Mesodermal cell (in vitro differentiated cells): ENCODE measurements around the gene TMED9.

Experiments used
- H3K27ac ChIP-seq: 2 replicates; pipeline ENCODE4 v1.7.0; 2013; ENCODE audit warnings: mild to moderate bottlenecking, low read depth, low read length, moderate library complexity; ENCODE audit not compliant: severe bottlenecking
- H3K36me3 ChIP-seq: 2 replicates; pipeline ENCODE4 v1.7.1; 2013; ENCODE audit warnings: mild to moderate bottlenecking, low read length, moderate library complexity; ENCODE audit not compliant: control insufficient read depth, insufficient read depth
- H3K4me1 ChIP-seq: one replicate; pipeline ENCODE4 v1.7.1; 2013; ENCODE audit warnings: mild to moderate bottlenecking, low read length; ENCODE audit not compliant: insufficient read depth, control insufficient read depth, poor library complexity, severe bottlenecking
- H3K4me3 ChIP-seq: 2 replicates; pipeline ENCODE4 v1.7.0; 2013; ENCODE audit warnings: low read length, control low read depth, mild to moderate bottlenecking; ENCODE audit not compliant: insufficient read depth, poor library complexity, severe bottlenecking; ENCODE audit errors: extremely low read depth
- H3K9me3 ChIP-seq: 2 replicates; pipeline ENCODE4 v1.7.1; 2013; ENCODE audit warnings: mild to moderate bottlenecking, low read length, moderate library complexity; ENCODE audit not compliant: control insufficient read depth
- WGBS, 2 experiments: methylation state at CpG; one replicate each; pipeline ENCODE4 v1.1.5; 2013; ENCODE audit warnings: missing lambda C conversion rate in 2 of 2; ENCODE audit not compliant: insufficient coverage in 2 of 2; 5-methylcytosine and 5-hydroxymethylcytosine counted together

Gene TMED9

GRCh38 chr5:177599731-177600507 is 7.9 kb downstream of the TMED9 start, which contains the start of gene B4GALT7:
Gene B4GALT7, plus strand, starts transcription at chr5:177600132. Its CDS starts 79 bp downstream, at chr5:177600211.
- Histone ChIP-seq H3K4me3 (peak within 1 kb of the TSS; percentile 83), H3K9me3 (no peaks in the 10 kb centered on the region), H3K36me3 (peaks cover 26% of the 10 kb centered on the region), H3K27ac (peak within 1 kb of the TSS; percentile 73), H3K4me1 (peaks cover 8% of the 10 kb centered on the region)
- WGBS, 2 experiments = 0 to 1% methylated on average over 69 to 80 of the region's 86 CpGs

DNA sequence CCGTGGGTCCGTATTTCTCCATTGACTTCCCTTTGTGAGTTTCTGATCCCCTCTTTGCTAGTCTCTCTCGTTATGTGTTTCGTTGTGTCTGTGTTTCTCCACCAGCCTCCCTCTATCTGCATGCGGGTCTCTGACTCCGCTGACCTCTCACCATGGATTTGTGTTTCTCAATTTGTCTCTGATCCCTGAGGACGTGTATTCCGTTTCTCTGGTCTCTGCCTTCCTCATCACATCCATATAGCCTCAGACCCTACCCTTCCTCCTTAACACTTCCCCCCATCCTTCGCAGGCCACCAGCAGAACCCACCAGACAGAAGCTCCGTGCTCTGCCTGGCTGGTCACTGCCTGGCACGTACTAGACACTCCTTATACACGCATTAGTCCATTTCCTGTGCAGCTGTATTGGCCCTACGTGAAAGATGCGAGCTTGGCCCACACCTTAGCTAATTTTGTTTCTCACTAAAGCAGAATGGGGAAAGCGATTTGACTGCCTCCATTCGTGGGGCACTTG is 8.6 kb downstream of the TMED9 start:
- peak overlapping the region; percentile 73 for H3K27ac ChIP-seq

DNA sequence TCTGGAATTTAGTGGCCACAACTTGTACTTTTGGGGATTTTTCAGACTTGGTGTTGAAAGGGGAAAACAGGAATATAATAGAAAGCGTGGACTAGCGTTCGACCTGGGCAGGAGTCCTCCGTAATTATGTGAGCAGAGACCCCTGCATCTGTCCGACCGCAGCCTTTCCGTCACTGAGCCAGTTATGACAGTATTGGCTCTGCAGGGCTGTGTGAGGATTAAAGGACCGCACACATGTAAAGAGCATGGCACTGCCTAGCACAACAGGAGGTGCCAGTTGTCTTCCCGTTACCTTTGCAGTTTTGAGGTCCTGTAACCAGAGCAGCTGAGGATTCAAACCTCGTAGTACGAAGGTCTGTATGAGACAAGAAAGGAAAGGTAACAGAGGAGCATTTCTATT is 9.1 kb downstream of the TMED9 start:
- peak overlapping the region; percentile 83 for H3K4me3 ChIP-seq
- peaks cover 8% of the 10 kb centered on the region for H3K4me1 ChIP-seq
- WGBS, 2 experiments = 94 to 98% methylated on average over 11 of the region's 11 CpGs
- H3K27ac ChIP-seq = no peak overlapping the region
- peaks cover 24% of the 10 kb centered on the region for H3K36me3 ChIP-seq
- H3K9me3 ChIP-seq = no peaks in the 10 kb centered on the region

More for the DNA sequence above, 8.6 kb downstream of the TMED9 start:
- WGBS, 2 experiments = 19 to 21% methylated on average over 14 to 15 of the region's 16 CpGs
- peaks cover 8% of the 10 kb centered on the region for H3K4me1 ChIP-seq
- peak overlapping the region; percentile 83 for H3K4me3 ChIP-seq
- no peaks in the 10 kb centered on the region for H3K9me3 ChIP-seq
- H3K36me3 ChIP-seq = peaks cover 24% of the 10 kb centered on the region

GRCh38 chr5:177601577-177602457 is 9.8 kb downstream of the TMED9 start:
- peaks cover 8% of the 10 kb centered on the region for H3K4me1 ChIP-seq
- no peaks in the 10 kb centered on the region for H3K9me3 ChIP-seq
- no peak overlapping the region for H3K4me3 ChIP-seq
- no peak overlapping the region for H3K27ac ChIP-seq
- 91 to 96% methylated on average over 6 to 11 of the region's 13 CpGs for WGBS, 2 experiments
- peaks cover 24% of the 10 kb centered on the region for H3K36me3 ChIP-seq

- no peaks in the 10 kb centered on the region for H3K9me3 ChIP-seq
- peaks cover 21% of the 10 kb centered on the region for H3K36me3 ChIP-seq
- no peak overlapping the region for H3K4me3 ChIP-seq
- 94 to 100% methylated on average over 4 of the region's 4 CpGs for WGBS, 2 experiments
- H3K4me1 ChIP-seq = peaks cover 8% of the 10 kb centered on the region
- no peak overlapping the region for H3K27ac ChIP-seq
Observed at GRCh38 chr5:177602458-177602830, 10.4 kb downstream of the TMED9 start.

DNA sequence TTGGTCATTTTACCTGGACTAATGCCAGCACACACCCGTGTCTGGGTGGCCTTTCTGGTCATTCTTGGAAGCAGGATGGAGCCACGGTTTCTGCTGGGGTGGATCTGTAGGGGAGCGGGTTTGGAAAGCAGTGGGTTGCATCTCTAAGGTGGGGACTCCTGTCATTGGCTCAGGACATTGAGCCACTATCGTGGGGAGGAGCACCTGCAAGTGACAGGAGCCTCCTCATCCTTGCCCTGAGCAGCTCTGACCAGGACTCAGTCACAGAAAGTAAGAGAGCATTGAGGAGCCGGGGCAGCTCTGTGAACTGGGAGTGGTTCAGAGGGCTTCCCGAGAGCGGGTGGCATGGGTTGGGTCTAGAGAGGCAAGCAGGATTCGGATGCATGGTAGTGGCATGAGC is 11.6 kb downstream of the TMED9 start:
- no peaks in the 10 kb centered on the region for H3K9me3 ChIP-seq
- WGBS, 2 experiments = 88 to 92% methylated on average over 8 of the region's 8 CpGs
- H3K36me3 ChIP-seq = peaks cover 28% of the 10 kb centered on the region
- peaks cover 8% of the 10 kb centered on the region for H3K4me1 ChIP-seq
- H3K27ac ChIP-seq = no peak overlapping the region
- H3K4me3 ChIP-seq = no peak overlapping the region

DNA sequence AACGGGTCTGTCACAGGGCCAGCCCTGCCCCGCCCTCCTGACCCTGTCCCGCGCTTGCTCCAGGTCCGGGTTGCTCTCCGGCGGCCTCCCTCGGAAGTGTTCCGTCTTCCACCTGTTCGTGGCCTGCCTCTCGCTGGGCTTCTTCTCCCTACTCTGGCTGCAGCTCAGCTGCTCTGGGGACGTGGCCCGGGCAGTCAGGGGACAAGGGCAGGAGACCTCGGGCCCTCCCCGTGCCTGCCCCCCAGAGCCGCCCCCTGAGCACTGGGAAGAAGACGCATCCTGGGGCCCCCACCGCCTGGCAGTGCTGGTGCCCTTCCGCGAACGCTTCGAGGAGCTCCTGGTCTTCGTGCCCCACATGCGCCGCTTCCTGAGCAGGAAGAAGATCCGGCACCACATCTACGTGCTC is 12.1 kb downstream of the TMED9 start:
- no peak overlapping the region for H3K4me3 ChIP-seq
- H3K27ac ChIP-seq = no peak overlapping the region
- peaks cover 8% of the 10 kb centered on the region for H3K4me1 ChIP-seq
- peaks cover 33% of the 10 kb centered on the region for H3K36me3 ChIP-seq
- 93 to 97% methylated on average over 27 of the region's 27 CpGs for WGBS, 2 experiments
- no peaks in the 10 kb centered on the region for H3K9me3 ChIP-seq

DNA sequence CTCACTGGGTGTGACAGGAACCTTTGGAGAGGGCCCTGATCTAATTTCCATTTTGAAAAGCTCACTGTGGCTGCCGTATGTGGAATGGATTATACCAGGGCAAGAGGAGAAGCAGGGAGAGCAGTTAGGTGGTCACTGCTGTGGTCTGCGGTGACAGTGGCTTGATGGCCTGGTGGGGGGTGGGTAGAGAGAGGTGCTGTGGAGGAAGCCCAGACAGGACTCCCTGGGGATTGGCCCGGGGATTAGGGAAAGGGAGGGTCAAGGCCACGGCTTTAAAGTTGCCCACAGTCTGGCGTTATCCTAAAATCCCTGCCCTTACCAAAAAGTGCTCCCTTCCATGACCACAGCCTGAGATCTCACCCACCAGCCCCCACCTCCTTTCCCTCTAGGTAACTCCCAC is 12.7 kb downstream of the TMED9 start:
- WGBS, 2 experiments = 88 to 98% methylated on average over 4 to 5 of the region's 5 CpGs
- Histone ChIP-seq H3K36me3 (peaks cover 34% of the 10 kb centered on the region), H3K27ac (no peak overlapping the region), H3K4me3 (no peak overlapping the region), H3K4me1 (peaks cover 8% of the 10 kb centered on the region), H3K9me3 (no peaks in the 10 kb centered on the region)

DNA sequence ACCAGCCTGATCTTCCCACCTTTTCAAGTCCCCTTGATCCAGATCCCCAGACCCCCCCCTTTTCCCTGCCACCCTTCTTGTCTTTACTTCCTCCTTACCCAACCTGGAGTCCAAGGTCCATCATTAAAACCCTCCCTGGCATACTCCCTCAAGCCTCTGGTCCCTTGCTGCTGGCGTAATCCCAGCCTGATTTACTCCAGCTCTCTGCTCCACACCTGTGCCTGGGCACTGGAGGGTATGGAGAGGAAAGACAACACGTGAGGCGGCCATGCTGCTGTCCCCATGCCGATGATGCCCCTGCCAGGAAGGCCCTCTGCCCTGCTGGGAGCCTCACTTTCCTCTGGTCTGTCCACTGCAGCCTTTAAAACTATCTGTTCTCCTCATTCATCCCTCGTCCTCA is 13.1 kb downstream of the TMED9 start:
- Histone ChIP-seq H3K9me3 (no peaks in the 10 kb centered on the region), H3K4me3 (no peak overlapping the region), H3K36me3 (peaks cover 34% of the 10 kb centered on the region), H3K4me1 (peaks cover 8% of the 10 kb centered on the region), H3K27ac (no peak overlapping the region)
- 89 to 92% methylated on average over 2 to 4 of the region's 5 CpGs for WGBS, 2 experiments

DNA sequence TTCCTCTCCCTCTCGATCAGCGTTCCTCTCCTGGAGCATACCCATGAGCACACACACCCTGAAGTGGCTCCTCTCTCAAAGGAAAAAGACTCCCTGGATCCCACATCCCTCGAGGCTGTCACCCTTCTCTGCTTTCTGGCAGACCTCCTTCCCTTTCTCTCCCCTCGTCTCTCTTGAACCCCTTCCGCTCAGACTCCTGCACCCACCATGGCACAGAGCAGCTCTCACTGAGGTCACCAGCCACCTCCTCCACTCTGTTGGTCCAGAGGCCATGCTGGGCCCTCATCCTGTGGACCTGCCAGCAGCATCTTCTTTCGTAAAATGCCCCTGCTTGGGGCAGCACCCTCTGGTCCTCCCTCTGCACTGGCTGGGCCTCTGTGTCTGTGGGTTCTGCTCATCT is 13.7 kb downstream of the TMED9 start:
- H3K27ac ChIP-seq = no peak overlapping the region
- H3K9me3 ChIP-seq = no peaks in the 10 kb centered on the region
- peaks cover 34% of the 10 kb centered on the region for H3K36me3 ChIP-seq
- 96 to 98% methylated on average over 6 of the region's 6 CpGs for WGBS, 2 experiments
- H3K4me3 ChIP-seq = no peak overlapping the region
- H3K4me1 ChIP-seq = peaks cover 8% of the 10 kb centered on the region
